Muscle layer of duodenum (tissue), 2 donors: Measurements from ENCODE around the gene RUNDC3A.
"Not testable (repeated sequence)": the region's sequence is repeated elsewhere in the genome, so short reads cannot be mapped to it uniquely, and the experiment has no call there.

Source experiments
- H3K27ac ChIP-seq: one replicate; pipeline ENCODE4 v1.7.0; 2013; ENCODE audit warnings: mild to moderate bottlenecking, low read length
- H3K27me3 ChIP-seq: one replicate; pipeline ENCODE4 v1.7.0; 2013; ENCODE audit warnings: low read depth, mild to moderate bottlenecking, control low read depth, low read length
- H3K36me3 ChIP-seq, 2 donors: one replicate each; pipeline ENCODE4 v1.7.0; 2013; ENCODE audit warnings: low read length in 2 of 2, control low read depth in 1 of 2, mild to moderate bottlenecking in 1 of 2; ENCODE audit not compliant: insufficient read depth in 2 of 2, control insufficient read depth in 1 of 2
- H3K4me1 ChIP-seq, 2 donors: one replicate each; pipeline ENCODE4 v1.7.0; 2013; ENCODE audit warnings: low read length in 2 of 2, mild to moderate bottlenecking in 2 of 2, control low read depth in 1 of 2, moderate library complexity in 1 of 2; ENCODE audit not compliant: insufficient read depth in 2 of 2, control insufficient read depth in 1 of 2
- H3K4me3 ChIP-seq, 2 donors: one replicate each; pipeline ENCODE4 v1.7.0; 2013; ENCODE audit warnings: low read length in 2 of 2, low read depth in 1 of 2, mild to moderate bottlenecking in 1 of 2
- H3K9me3 ChIP-seq, 2 donors: one replicate each; pipeline ENCODE4 v1.7.0; 2013; ENCODE audit warnings: low read length in 2 of 2, control low read depth in 1 of 2, mild to moderate bottlenecking in 1 of 2; ENCODE audit not compliant: control insufficient read depth in 1 of 2
- donor health status: healthy.

Gene RUNDC3A

GRCh38 chr17:44334315-44334714, 25.9 kb downstream of the RUNDC3A start:
- H3K27ac ChIP-seq = no peak overlapping the region
- no peaks in the 10 kb centered on the region for H3K36me3 ChIP-seq
- H3K27me3 ChIP-seq = no peaks in the 10 kb centered on the region
- H3K4me1 ChIP-seq = peaks cover 0 to 5% of the 10 kb centered on the region in 2 donors
- H3K9me3 ChIP-seq = no peaks in the 10 kb centered on the region
- no peak overlapping the region for H3K4me3 ChIP-seq

- no peaks in the 10 kb centered on the region for H3K27me3 ChIP-seq
- no peak overlapping the region for H3K27ac ChIP-seq
- H3K4me1 ChIP-seq = peaks cover 0 to 5% of the 10 kb centered on the region in 2 donors
- no peaks in the 10 kb centered on the region for H3K9me3 ChIP-seq
- no peaks in the 10 kb centered on the region for H3K36me3 ChIP-seq
- no peak overlapping the region for H3K4me3 ChIP-seq
Measured at GRCh38 chr17:44334727-44335126, 26.3 kb downstream of the RUNDC3A start.

- no peaks in the 10 kb centered on the region for H3K27me3 ChIP-seq
- H3K4me3 ChIP-seq = no peak overlapping the region
- no peak overlapping the region for H3K27ac ChIP-seq
- no peaks in the 10 kb centered on the region for H3K36me3 ChIP-seq
- H3K9me3 ChIP-seq = no peaks in the 10 kb centered on the region
- H3K4me1 ChIP-seq = peaks cover 0 to 5% of the 10 kb centered on the region in 2 donors
Measured at GRCh38 chr17:44335564-44335963, 27.2 kb downstream of the RUNDC3A start.

- Histone ChIP-seq H3K36me3 (no peaks in the 10 kb centered on the region), H3K27ac (no peak overlapping the region), H3K4me3 (no peak overlapping the region), H3K9me3 (no peaks in the 10 kb centered on the region), H3K27me3 (no peaks in the 10 kb centered on the region), H3K4me1 (peaks cover 0 to 5% of the 10 kb centered on the region in 2 donors)
Measured at GRCh38 chr17:44335968-44336367, 27.6 kb downstream of the RUNDC3A start.

- no peaks in the 10 kb centered on the region for H3K36me3 ChIP-seq
- H3K4me3 ChIP-seq = no peak overlapping the region
- no peak overlapping the region for H3K27ac ChIP-seq
- no peaks in the 10 kb centered on the region for H3K27me3 ChIP-seq
- H3K9me3 ChIP-seq = no peaks in the 10 kb centered on the region
- no peaks in the 10 kb centered on the region for H3K4me1 ChIP-seq
Measured at GRCh38 chr17:44338702-44339101, 30.3 kb downstream of the RUNDC3A start.

- not testable (repeated sequence) for H3K9me3 ChIP-seq, H3K27ac ChIP-seq, H3K4me3 ChIP-seq
Measured at GRCh38 chr17:44340553-44340952, 32.2 kb downstream of the RUNDC3A start.

GRCh38 chr17:44343510-44344209, 35.3 kb downstream of the RUNDC3A start:
- Histone ChIP-seq H3K27me3 (no peaks in the 10 kb centered on the region), H3K4me1 (peaks cover 0 to 21% of the 10 kb centered on the region in 2 donors)

More at GRCh38 chr17:44340553-44340952, 32.2 kb downstream of the RUNDC3A start:
- H3K4me1 ChIP-seq, H3K36me3 ChIP-seq, H3K27me3 ChIP-seq: not testable (repeated sequence)

GRCh38 chr17:44344939-44345453, 36.6 kb downstream of the RUNDC3A start, which contains the start of gene GRN:
GRN (plus strand) TSS chr17:44345302; CDS start chr17:44349165, 3,863 bp downstream.
- no peaks in the 10 kb centered on the region for H3K9me3 ChIP-seq
- H3K4me1 ChIP-seq = peaks cover 0 to 27% of the 10 kb centered on the region in 2 donors
- peak within 1 kb of the TSS; percentile 95 to 97 for H3K4me3 ChIP-seq
- peaks cover 4 to 15% of the 10 kb centered on the region in 2 donors for H3K36me3 ChIP-seq
- H3K27me3 ChIP-seq = no peaks in the 10 kb centered on the region
- H3K27ac ChIP-seq = peak within 1 kb of the TSS; percentile 86

More at GRCh38 chr17:44343510-44344209, 35.3 kb downstream of the RUNDC3A start:
- peaks cover 0 to 2% of the 10 kb centered on the region in 2 donors for H3K36me3 ChIP-seq
- H3K4me3 ChIP-seq = no peak overlapping the region
- no peaks in the 10 kb centered on the region for H3K9me3 ChIP-seq
- H3K27ac ChIP-seq = no peak overlapping the region

GRCh38 chr17:44345454-44346026, 37.1 kb downstream of the RUNDC3A start:
- Histone ChIP-seq H3K9me3 (no peaks in the 10 kb centered on the region), H3K4me1 (peaks cover 0 to 27% of the 10 kb centered on the region in 2 donors), H3K4me3 (peak overlapping the region; percentile 95 to 97), H3K27me3 (no peaks in the 10 kb centered on the region), H3K36me3 (peaks cover 4 to 20% of the 10 kb centered on the region in 2 donors), H3K27ac (peak overlapping the region; percentile 86)

GRCh38 chr17:44346064-44346844, 37.9 kb downstream of the RUNDC3A start:
- Histone ChIP-seq H3K27me3 (no peaks in the 10 kb centered on the region), H3K9me3 (no peaks in the 10 kb centered on the region), H3K36me3 (peaks cover 8 to 28% of the 10 kb centered on the region in 2 donors), H3K4me3 (peak overlapping the region; percentile 95 to 97), H3K4me1 (peaks cover 0 to 27% of the 10 kb centered on the region in 2 donors), H3K27ac (peak overlapping the region; percentile 86)
